Measurements from ENCODE around the gene HOXB6. TPM values are rescaled to one million over a fixed set of nuclear protein-coding genes. Genes with fewer than 3 reads are reported as not detected.

The HOXB6 gene
- polyA plus RNA-seq, 2 of the 4 experiments (the other 2 are of a cell fraction), result 10.2 to 14.7 TPM

DNA sequence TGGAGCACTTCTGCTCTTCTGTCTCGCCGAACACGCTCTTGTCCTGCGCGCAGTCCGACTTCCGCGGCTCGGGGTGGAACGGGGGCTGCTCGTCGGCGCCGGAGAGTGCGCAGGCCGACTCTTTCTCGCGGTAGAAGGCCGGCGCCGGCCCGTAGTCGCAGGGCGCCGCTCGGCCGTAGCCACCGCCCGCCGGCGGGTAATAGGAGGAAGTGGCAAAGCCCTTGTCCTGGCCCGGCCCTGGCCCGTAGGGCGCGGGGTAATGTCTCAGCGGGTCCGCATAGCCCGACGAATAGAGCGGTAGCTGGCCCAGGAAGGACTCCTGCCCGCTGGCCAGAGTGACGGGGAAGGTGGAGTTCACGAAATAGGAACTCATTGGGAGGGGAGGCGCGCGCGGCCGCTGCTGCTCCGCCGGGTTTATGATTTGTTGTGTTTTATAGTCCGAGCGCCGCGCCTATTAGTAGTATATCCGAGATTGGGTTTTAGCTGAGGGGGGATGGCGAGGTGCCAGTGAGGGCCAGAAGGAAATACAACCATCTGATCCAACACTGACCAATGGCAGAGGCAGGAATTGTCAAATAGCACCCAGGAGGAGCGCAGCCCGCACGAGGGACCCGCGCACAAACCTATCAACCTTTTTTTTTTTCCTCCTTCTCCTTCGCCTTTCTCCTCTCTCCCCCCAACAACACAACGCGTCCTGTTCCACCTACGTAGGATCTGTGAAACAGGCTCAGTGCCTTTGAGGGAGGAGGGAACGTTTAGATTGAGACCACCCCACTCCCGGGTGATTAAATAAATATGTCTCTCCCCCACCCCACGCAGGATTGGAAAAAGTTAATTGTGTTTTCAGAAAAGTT lies 6.8 kb downstream of the HOXB6 start:
- POLR2A ChIA-PET, result no interaction called here
- CTCF ChIA-PET, result interaction anchor here (0.5 to 3.0 kb wide), 4 partner anchors 262 to 382 kb away, joined by 3 to 10 read pairs (median 4); no protein-coding TSS in a partner anchor
- Histone ChIP-seq H3K9me3 (no peaks in the 10 kb centered on the region), H3K27ac (no peak overlapping the region), H3K4me2 (no peak overlapping the region), H3K4me1 (peaks cover 30% of the 10 kb centered on the region), H3K4me3 (no peak overlapping the region)
- TF ChIP-seq FOXS1 (CRISPR knock-in tag; IDR thresholded peaks at IDR 0.05) (no peak), HOXB5 (CRISPR knock-in tag; IDR thresholded peaks at IDR 0.05) (no peak)
- TF ChIP-seq, protein P1, sequence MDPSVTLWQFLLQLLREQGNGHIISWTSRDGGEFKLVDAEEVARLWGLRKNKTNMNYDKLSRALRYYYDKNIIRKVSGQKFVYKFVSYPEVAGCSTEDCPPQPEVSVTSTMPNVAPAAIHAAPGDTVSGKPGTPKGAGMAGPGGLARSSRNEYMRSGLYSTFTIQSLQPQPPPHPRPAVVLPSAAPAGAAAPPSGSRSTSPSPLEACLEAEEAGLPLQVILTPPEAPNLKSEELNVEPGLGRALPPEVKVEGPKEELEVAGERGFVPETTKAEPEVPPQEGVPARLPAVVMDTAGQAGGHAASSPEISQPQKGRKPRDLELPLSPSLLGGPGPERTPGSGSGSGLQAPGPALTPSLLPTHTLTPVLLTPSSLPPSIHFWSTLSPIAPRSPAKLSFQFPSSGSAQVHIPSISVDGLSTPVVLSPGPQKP (IDR thresholded peaks at IDR 0.05; ENCODE audit: low read depth, low read length), result no peak
- FAIRE-seq, result no peak
- ATAC-seq, result no peak
- DNase-seq (ENCODE audit: low read depth in 1 of 2, low spot score in 1 of 2), result no peak
- 93% methylated on average over 68 of the region's 68 CpGs for WGBS (ENCODE audit: missing lambda C conversion rate)

DNA sequence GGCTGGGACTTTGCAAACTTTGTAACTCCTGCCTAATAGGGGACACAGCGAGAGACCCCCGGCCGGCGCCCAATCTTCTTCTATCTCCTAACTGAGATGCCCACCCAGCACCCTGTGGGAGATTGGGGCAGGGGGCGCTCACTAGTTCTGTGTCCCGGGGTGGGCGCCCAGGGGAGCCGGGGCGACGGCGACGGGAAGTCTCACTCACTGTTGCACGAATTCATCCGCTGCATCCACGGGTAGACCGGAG lies 7.3 kb downstream of the HOXB6 start:
- FAIRE-seq, result no peak
- ChIA-PET POLR2A (no interaction called here), CTCF (interaction anchor here (1.0 kb wide), 1 partner anchor 382 kb away, joined by 3 read pairs; no protein-coding TSS in a partner anchor)
- H3K27ac ChIP-seq, result no peak overlapping the region
- TF ChIP-seq CBX8 (IDR thresholded peaks at IDR 0.05), result no peak
- TF ChIP-seq, protein P2, sequence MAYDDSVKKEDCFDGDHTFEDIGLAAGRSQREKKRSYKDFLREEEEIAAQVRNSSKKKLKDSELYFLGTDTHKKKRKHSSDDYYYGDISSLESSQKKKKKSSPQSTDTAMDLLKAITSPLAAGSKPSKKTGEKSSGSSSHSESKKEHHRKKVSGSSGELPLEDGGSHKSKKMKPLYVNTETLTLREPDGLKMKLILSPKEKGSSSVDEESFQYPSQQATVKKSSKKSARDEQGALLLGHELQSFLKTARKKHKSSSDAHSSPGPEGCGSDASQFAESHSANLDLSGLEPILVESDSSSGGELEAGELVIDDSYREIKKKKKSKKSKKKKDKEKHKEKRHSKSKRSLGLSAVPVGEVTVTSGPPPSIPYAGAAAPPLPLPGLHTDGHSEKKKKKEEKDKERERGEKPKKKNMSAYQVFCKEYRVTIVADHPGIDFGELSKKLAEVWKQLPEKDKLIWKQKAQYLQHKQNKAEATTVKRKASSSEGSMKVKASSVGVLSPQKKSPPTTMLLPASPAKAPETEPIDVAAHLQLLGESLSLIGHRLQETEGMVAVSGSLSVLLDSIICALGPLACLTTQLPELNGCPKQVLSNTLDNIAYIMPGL (CRISPR knock-in tag; IDR thresholded peaks at IDR 0.05; ENCODE audit: borderline replicate concordance), result no peak
- TF ChIP-seq GATA3 (IDR thresholded peaks at IDR 0.05; ENCODE audit: borderline replicate concordance), result no peak
- no peak for TF ChIP-seq HOXA7 (CRISPR knock-in tag; IDR thresholded peaks at IDR 0.05)
- TF ChIP-seq RAD21 (conservative IDR thresholded peaks at IDR 0.05 in 1 of 2, IDR thresholded peaks at IDR 0.05 in 1 of 2), result no peak
- no peak for TF ChIP-seq MAFK (IDR thresholded peaks at IDR 0.05; ENCODE audit: partially characterized antibody)
- TF ChIP-seq CEBPB (IDR thresholded peaks at IDR 0.05), result no peak
- no peak for TF ChIP-seq NPAS2 (CRISPR knock-in tag; IDR thresholded peaks at IDR 0.05; ENCODE audit: borderline replicate concordance)
- TF ChIP-seq BHLHE40 (IDR thresholded peaks at IDR 0.05; ENCODE audit: low read depth, low read length), result no peak
- no peak for TF ChIP-seq CHD2 (IDR thresholded peaks at IDR 0.05; ENCODE audit: low read length, partially characterized antibody)
- no peak for TF ChIP-seq POLR2AphosphoS2 (conservative IDR thresholded peaks at IDR 0.05; ENCODE audit: low read length)
- TF ChIP-seq POLR2A (IDR thresholded peaks at IDR 0.05; ENCODE audit: low read length), result no peak
- no peak for TF ChIP-seq MAZ (IDR thresholded peaks at IDR 0.05; ENCODE audit: borderline replicate concordance, low read depth, low read length)
- peaks cover 30% of the 10 kb centered on the region for H3K4me1 ChIP-seq
- no peaks in the 10 kb centered on the region for H3K9me3 ChIP-seq
- no peak for ATAC-seq
- no peak overlapping the region for H3K4me2 ChIP-seq
- WGBS (ENCODE audit: missing lambda C conversion rate), result 98% methylated on average over 16 of the region's 16 CpGs
- no peak for DNase-seq (ENCODE audit: low read depth in 1 of 2, low spot score in 1 of 2)
- H3K4me3 ChIP-seq, result no peak overlapping the region

DNA sequence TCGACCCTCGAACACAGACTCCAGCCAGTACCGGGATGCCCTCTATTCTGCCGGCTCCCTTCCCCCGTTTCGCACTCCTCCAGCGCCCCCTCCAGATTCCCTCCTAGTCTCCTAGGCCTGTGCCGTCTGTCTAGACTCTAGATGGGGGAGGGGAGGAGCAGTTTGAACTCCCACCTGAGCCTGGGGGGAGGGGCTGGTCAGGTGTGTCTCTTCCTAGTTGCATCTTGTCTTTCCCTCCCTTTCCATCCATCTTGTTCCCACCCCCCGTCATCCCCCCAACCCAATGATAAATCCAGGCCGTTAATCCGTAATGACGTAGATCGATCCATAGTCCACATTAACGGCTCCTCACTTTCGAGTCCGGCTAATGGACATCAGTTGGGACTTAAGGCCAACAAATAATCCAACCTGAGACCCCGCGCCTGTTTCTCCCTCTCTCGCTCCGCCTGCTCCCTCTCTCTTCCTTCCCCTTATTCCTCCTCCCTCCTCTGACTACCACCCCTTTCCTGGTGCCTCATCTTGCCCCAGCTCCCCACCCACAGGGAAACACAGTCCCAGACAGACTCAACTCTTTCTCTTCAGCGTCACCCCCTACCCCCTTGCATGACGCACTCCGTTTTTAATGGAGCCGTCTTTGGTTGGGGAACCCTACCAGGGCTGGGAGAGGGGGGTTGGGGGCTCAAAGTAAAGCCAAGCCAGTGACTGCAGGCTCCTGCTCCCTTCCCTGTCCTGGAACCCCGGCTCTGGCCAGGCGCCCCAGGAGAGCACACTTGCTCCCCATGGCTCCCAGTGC lies 7.9 kb downstream of the HOXB6 start:
- ChIA-PET POLR2A (interaction anchor here (1.4 kb wide), 1 partner anchor 7 kb away, joined by 3 read pairs; no protein-coding TSS in a partner anchor), CTCF (interaction anchor here (0.7 to 2.9 kb wide), 4 partner anchors 255 to 304 kb away, joined by 3 to 19 read pairs (median 9); no protein-coding TSS in a partner anchor)
- FAIRE-seq (no peak), ATAC-seq (no peak), DNase-seq (ENCODE audit: low read depth in 1 of 2, low spot score in 1 of 2) (no peak)
- no peak for TF ChIP-seq NR3C1 (IDR thresholded peaks at IDR 0.05)
- TF ChIP-seq NFE2L2 (conservative IDR thresholded peaks at IDR 0.05; ENCODE audit: low read length), result no peak
- TF ChIP-seq HDAC2 (IDR thresholded peaks at IDR 0.05), result no peak
- no peak for TF ChIP-seq JUN (IDR thresholded peaks at IDR 0.05)
- TF ChIP-seq, protein P1 (IDR thresholded peaks at IDR 0.05; ENCODE audit: low read depth, low read length), result no peak
- TF ChIP-seq FOSL2 (IDR thresholded peaks at IDR 0.05), result no peak
- no peak for TF ChIP-seq FOSL2 (CRISPR knock-in tag; IDR thresholded peaks at IDR 0.05)
- TF ChIP-seq SREBF2 (IDR thresholded peaks at IDR 0.05), result no peak
- no peak for TF ChIP-seq CBX2 (IDR thresholded peaks at IDR 0.05; ENCODE audit: borderline replicate concordance, low read depth)
- TF ChIP-seq HOXB13 (CRISPR knock-in tag; IDR thresholded peaks at IDR 0.05; ENCODE audit: low read depth), result no peak
- no peak for TF ChIP-seq EHMT2 (IDR thresholded peaks at IDR 0.05; ENCODE audit: low read depth)
- TF ChIP-seq GATA3 (IDR thresholded peaks at IDR 0.05; ENCODE audit: borderline replicate concordance), result no peak
- TF ChIP-seq SMC3 (IDR thresholded peaks at IDR 0.05), result no peak
- TF ChIP-seq ZC3H11A (IDR thresholded peaks at IDR 0.05), result no peak
- no peak for TF ChIP-seq RCOR1 (IDR thresholded peaks at IDR 0.05; ENCODE audit: low read depth, low read length)
- TF ChIP-seq CHD2 (IDR thresholded peaks at IDR 0.05; ENCODE audit: low read length, partially characterized antibody), result no peak
- Histone ChIP-seq H3K4me3 (no peak overlapping the region), H3K4me2 (no peak overlapping the region), H3K4me1 (peaks cover 30% of the 10 kb centered on the region), H3K9me3 (no peaks in the 10 kb centered on the region), H3K27ac (no peak overlapping the region)
- WGBS (ENCODE audit: missing lambda C conversion rate), result 95% methylated on average over 26 of the region's 26 CpGs

Data from A549 (cell line).